Right lobe of liver (tissue), 6 donors: Measurements from ENCODE around the gene CNKSR2. TPM values are rescaled to one million over a fixed set of nuclear protein-coding genes. Genes with fewer than 3 reads are reported as not detected.

Experiments
- ATAC-seq, 4 donors: fragments of 200-7000 bp; cut with Tn5 transposase; one replicate each; pipeline ENCODE4 v1.9.1; 2020; ENCODE audit warnings: mild to moderate bottlenecking in 4 of 4, moderate library complexity in 4 of 4
- DNase-seq, 3 donors: peaks; one replicate each; pipeline ENCODE4 v3.0.0-alpha.2; 2020
- H3K27ac ChIP-seq, 3 donors: fragments of 200-600 bp; one replicate each; pipeline ENCODE4 v1.8.0; 2022
- H3K27me3 ChIP-seq, 2 donors: fragments of 200-600 bp; one replicate each; pipeline ENCODE4 v1.8.0; 2022
- H3K36me3 ChIP-seq, 4 donors: fragments of 200-600 bp; sonication (generic) in 1 of 4; one replicate each; pipeline versions ENCODE4 v1.5.1 to v1.8.0; 2017 to 2022; ENCODE audit warnings: control low read depth in 1 of 4
- H3K4me1 ChIP-seq, 4 donors: fragments of 200-600 bp; sonication (generic) in 1 of 4; one replicate each; pipeline versions ENCODE4 v1.5.1 to v1.8.0; 2017 to 2022; ENCODE audit warnings: control low read depth in 1 of 4
- H3K4me3 ChIP-seq, 3 donors: fragments of 200-600 bp; one replicate each; pipeline ENCODE4 v1.8.0; 2022
- H3K9me3 ChIP-seq, 4 donors: fragments of 200-600 bp; sonication (generic) in 1 of 4; one replicate each; pipeline versions ENCODE4 v1.5.1 to v1.8.0; 2017 to 2022; ENCODE audit warnings: control low read depth in 1 of 4
- CTCF ChIP-seq, 4 donors: fragments of 200-600 bp in 3 of 4; fragments of 450-650 bp in 1 of 4; IDR thresholded peaks; one replicate each; pipeline versions ENCODE4 v1.5.1 to v1.8.0; 2016 to 2022; ENCODE audit warnings: antibody characterized with exemption in 4 of 4, mild to moderate bottlenecking in 2 of 4
- POLR2A ChIP-seq: fragments of 450-650 bp; IDR thresholded peaks from one replicate; pipeline ENCODE4 v1.6.1; 2017; ENCODE audit warnings: antibody characterized with exemption, mild to moderate bottlenecking
- WGBS: methylation state at CpG from one replicate; pipeline ENCODE4 v1.1.6; 2018; ENCODE audit warnings: low coverage, low lambda C conversion rate; ENCODE audit not compliant: insufficient coverage; ENCODE audit errors: missing lambda C conversion rate; 5-methylcytosine and 5-hydroxymethylcytosine counted together
- intact Hi-C, 2 donors: fragments of 100-400 bp; cut with DNase I; formaldehyde crosslinking; loops; one replicate each; pipeline versions ENCODE4 v1.11.2 to v1.14.1; 2022
- long read RNA-seq: library from polyadenylated mRNA; unstranded; transcript quantifications from one replicate; pipeline ENCODE4 v2.0.0, GENCODE V29; 2019
- total RNA-seq, 6 experiments: library from RNA; depleted of rRNA in 2 of 6; stranded (reverse); fragments of >200 nt in 2 of 6; fragmentation: NEBNext Ultra II Directional in 3 of 6; extraction: Animal tissue kit (Norgen Biotek cat#: 25700) in 3 of 6; gene quantifications; one replicate each; pipeline versions ENCODE4 v1.1.0 to v1.2.4, GENCODE V29; 2016 to 2023
- donor health status: DM: no; HTN: yes; CAD: no.
- donor health status: DM: no; HTN: no; CAD: no.
- donor health status: DM: no; HTN: no; CAD: no.
- donor health status: DM: no; HTN: yes; CAD: no.
- donor health status: DM: no; HTN: yes; CAD: no.

CNKSR2 gene
- 1 to 10 TPM; 1.4 to 5.6 (median 2.6) TPM for total RNA-seq
- long read RNA-seq, partial matches to known transcripts = 1 of 1 reads
- long read RNA-seq, other reads (novel, unspliced or antisense) = 0 of 1 reads

- H3K36me3 ChIP-seq = no peaks in the 10 kb centered on the region
- DNase-seq (peak; percentile 71 to 79 (median 77)), ATAC-seq (peak; percentile 88 to 95 (median 91))
- TF ChIP-seq POLR2A = no peak
- peaks cover 0 to 3% of the 10 kb centered on the region in 2 donors for H3K27me3 ChIP-seq
- 62% methylated on average over 37 of the region's 94 CpGs for WGBS
- H3K4me1 ChIP-seq = no peaks in the 10 kb centered on the region
- intact Hi-C loops = no loop called here
- peak within 1 kb of the TSS; percentile 48 to 61 (median 49) for H3K4me3 ChIP-seq
- H3K27ac ChIP-seq = peak within 1 kb of the TSS in 2 of 3 donors; percentile 31 to 62
- H3K9me3 ChIP-seq = no peaks in the 10 kb centered on the region
These were observed at the start of gene CNKSR2 for GRCh38 chrX:21374163-21374993. CNKSR2 (plus strand) TSS chrX:21374418; CDS start chrX:21374898, 480 bp downstream.

GRCh38 chrX:21354725-21355124 lies 19.5 kb upstream of the CNKSR2 start:
- Histone ChIP-seq H3K4me1 (no peaks in the 10 kb centered on the region), H3K27ac (no peak overlapping the region), H3K4me3 (no peak overlapping the region), H3K36me3 (no peaks in the 10 kb centered on the region), H3K27me3 (no peaks in the 10 kb centered on the region), H3K9me3 (no peaks in the 10 kb centered on the region)
- no peak for ATAC-seq
- intact Hi-C loops = no loop called here
- TF ChIP-seq CTCF (IDR thresholded peaks at IDR 0.05) = no peak
- no peak for TF ChIP-seq POLR2A
- 50% methylated on average over 4 of the region's 4 CpGs for WGBS
- no peak for DNase-seq

- Histone ChIP-seq H3K27me3 (no peaks in the 10 kb centered on the region), H3K9me3 (no peaks in the 10 kb centered on the region), H3K27ac (no peak overlapping the region), H3K36me3 (no peaks in the 10 kb centered on the region), H3K4me1 (no peaks in the 10 kb centered on the region), H3K4me3 (no peak overlapping the region)
- 71% methylated on average over 2 of the region's 2 CpGs for WGBS
- no peak for TF ChIP-seq POLR2A
- TF ChIP-seq CTCF (IDR thresholded peaks at IDR 0.05) = no peak
- ATAC-seq (no peak), DNase-seq (no peak)
- intact Hi-C loops = no loop called here
These were observed 18.4 kb upstream of the CNKSR2 start for GRCh38 chrX:21355831-21356230.

- Histone ChIP-seq H3K27ac (no peak overlapping the region), H3K27me3 (no peaks in the 10 kb centered on the region), H3K4me3 (no peak overlapping the region), H3K9me3 (no peaks in the 10 kb centered on the region), H3K4me1 (no peaks in the 10 kb centered on the region), H3K36me3 (no peaks in the 10 kb centered on the region)
- intact Hi-C loops = no loop called here
- no peak for ATAC-seq
- DNase-seq = no peak
- 60% methylated on average over 2 of the region's 2 CpGs for WGBS
- TF ChIP-seq CTCF (IDR thresholded peaks at IDR 0.05) (no peak), POLR2A (no peak)
These were observed 4.6 kb upstream of the CNKSR2 start for GRCh38 chrX:21369613-21370012.

GRCh38 chrX:21373001-21373400 lies 1.2 kb upstream of the CNKSR2 start:
- H3K4me1 ChIP-seq = no peaks in the 10 kb centered on the region
- intact Hi-C loops = no loop called here
- 51% methylated on average over 7 of the region's 7 CpGs for WGBS
- TF ChIP-seq POLR2A = no peak
- TF ChIP-seq CTCF (IDR thresholded peaks at IDR 0.05) = no peak
- H3K9me3 ChIP-seq = no peaks in the 10 kb centered on the region
- H3K36me3 ChIP-seq = no peaks in the 10 kb centered on the region
- H3K4me3 ChIP-seq = peak overlapping the region in 1 of 3 donors; percentile 61
- ATAC-seq (no peak), DNase-seq (no peak)
- H3K27me3 ChIP-seq = peaks cover 0 to 3% of the 10 kb centered on the region in 2 donors
- no peak overlapping the region for H3K27ac ChIP-seq
